ENCODE results near the gene ALK.

ALK gene

DNA sequence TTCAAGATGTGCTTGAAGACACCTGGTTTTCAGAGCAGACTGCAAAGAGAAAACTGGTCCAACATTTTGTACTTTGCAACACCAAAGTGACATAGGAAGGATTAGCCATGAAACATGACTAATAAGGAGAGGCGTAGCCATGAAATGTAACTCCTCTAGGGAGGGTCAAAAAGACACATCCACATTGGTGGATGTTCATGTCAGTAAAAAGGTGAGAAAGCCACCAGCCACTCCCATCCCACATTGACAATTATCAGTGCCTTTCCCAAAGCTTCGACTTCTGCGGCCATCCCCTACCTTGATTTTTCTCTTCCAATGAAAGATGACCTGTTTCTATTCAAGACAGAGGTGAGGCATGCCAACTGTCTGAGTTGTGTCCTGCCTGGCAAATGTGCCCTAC is 223.2 kb downstream of the ALK start:
- Histone ChIP-seq H3K4me2 (ENCODE audit: low read length) (no peak overlapping the region), H3K9ac (ENCODE audit: low read length) (no peak overlapping the region), H3K79me2 (ENCODE audit: low read length) (no peaks in the 10 kb centered on the region), H3K4me3 (ENCODE audit: low read length) (no peak overlapping the region), H3K27me3 (ENCODE audit: low read depth, low read length) (peaks cover 17% of the 10 kb centered on the region), H4K20me1 (ENCODE audit: insufficient read depth, low read length) (no peaks in the 10 kb centered on the region), H3K9me3 (ENCODE audit: insufficient read depth, low read length) (no peaks in the 10 kb centered on the region), H3K27ac (ENCODE audit: low read length) (no peak overlapping the region), H3K36me3 (replicated peaks; ENCODE audit: low read depth, low read length) (no peaks in the 10 kb centered on the region), H3K4me1 (ENCODE audit: low read length) (no peaks in the 10 kb centered on the region), H2AFZ (ENCODE audit: low read depth, low read length) (no peak overlapping the region)
- TF ChIP-seq, protein P1, sequence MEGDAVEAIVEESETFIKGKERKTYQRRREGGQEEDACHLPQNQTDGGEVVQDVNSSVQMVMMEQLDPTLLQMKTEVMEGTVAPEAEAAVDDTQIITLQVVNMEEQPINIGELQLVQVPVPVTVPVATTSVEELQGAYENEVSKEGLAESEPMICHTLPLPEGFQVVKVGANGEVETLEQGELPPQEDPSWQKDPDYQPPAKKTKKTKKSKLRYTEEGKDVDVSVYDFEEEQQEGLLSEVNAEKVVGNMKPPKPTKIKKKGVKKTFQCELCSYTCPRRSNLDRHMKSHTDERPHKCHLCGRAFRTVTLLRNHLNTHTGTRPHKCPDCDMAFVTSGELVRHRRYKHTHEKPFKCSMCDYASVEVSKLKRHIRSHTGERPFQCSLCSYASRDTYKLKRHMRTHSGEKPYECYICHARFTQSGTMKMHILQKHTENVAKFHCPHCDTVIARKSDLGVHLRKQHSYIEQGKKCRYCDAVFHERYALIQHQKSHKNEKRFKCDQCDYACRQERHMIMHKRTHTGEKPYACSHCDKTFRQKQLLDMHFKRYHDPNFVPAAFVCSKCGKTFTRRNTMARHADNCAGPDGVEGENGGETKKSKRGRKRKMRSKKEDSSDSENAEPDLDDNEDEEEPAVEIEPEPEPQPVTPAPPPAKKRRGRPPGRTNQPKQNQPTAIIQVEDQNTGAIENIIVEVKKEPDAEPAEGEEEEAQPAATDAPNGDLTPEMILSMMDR (IDR thresholded peaks at IDR 0.05; ENCODE audit: low read depth, low read length) = no peak
- TF ChIP-seq EZH2phosphoT487 (IDR thresholded peaks at IDR 0.05; ENCODE audit: low read depth) = no peak

DNA sequence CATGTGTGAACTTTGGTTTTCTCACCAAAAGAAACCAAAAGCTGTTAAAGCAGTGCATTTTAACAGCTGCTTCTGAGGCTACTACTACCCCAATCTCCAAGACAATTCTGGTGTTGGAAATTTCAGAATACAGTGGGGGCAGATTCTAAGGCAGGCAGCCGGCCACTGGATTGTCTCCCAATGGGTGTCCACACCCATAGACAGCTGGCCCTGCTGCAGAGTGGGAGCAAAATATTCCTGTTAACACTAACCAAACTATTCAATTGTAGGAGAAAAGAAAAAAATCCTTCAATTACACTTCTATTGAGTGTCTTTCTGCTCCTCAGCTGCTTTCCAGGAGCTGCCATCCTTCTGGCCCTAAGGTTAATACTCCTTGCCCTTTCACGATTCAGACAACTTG is 223.7 kb downstream of the ALK start:
- Histone ChIP-seq H3K27ac (ENCODE audit: low read length) (no peak overlapping the region), H3K4me2 (ENCODE audit: low read length) (no peak overlapping the region), H3K79me2 (ENCODE audit: low read length) (no peaks in the 10 kb centered on the region), H3K4me1 (ENCODE audit: low read length) (no peaks in the 10 kb centered on the region), H4K20me1 (ENCODE audit: insufficient read depth, low read length) (no peaks in the 10 kb centered on the region), H3K9me3 (ENCODE audit: insufficient read depth, low read length) (no peaks in the 10 kb centered on the region), H3K27me3 (ENCODE audit: low read depth, low read length) (peaks cover 17% of the 10 kb centered on the region), H2AFZ (ENCODE audit: low read depth, low read length) (no peak overlapping the region), H3K36me3 (replicated peaks; ENCODE audit: low read depth, low read length) (no peaks in the 10 kb centered on the region), H3K4me3 (ENCODE audit: low read length) (no peak overlapping the region), H3K9ac (ENCODE audit: low read length) (no peak overlapping the region)
- TF ChIP-seq EZH2phosphoT487 (IDR thresholded peaks at IDR 0.05; ENCODE audit: low read depth) = no peak
- TF ChIP-seq, protein P1 (IDR thresholded peaks at IDR 0.05; ENCODE audit: low read depth, low read length) = no peak

DNA sequence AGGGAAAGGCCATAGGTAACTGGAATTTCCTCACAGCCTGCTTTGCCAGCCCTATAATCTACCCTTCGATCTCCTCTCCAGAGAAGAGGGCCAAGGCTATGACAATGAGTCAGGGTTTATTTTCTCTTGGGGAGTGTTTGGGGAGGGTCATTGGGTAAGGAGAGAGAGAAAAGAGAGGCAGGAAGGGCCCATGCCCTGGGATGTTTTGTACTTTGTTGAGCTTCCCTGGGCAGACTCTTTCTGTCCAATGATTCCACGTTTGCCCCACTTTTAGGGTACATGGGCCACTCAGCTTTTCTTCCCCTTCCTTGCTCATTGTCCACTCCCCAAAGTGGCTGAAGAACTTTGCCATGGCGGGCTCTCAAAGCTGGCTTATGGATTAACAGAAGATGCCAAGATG is 224.2 kb downstream of the ALK start:
- Histone ChIP-seq H3K4me3 (ENCODE audit: low read length) (no peak overlapping the region), H3K27ac (ENCODE audit: low read length) (no peak overlapping the region), H3K36me3 (replicated peaks; ENCODE audit: low read depth, low read length) (no peaks in the 10 kb centered on the region), H3K9ac (ENCODE audit: low read length) (no peak overlapping the region), H3K4me1 (ENCODE audit: low read length) (no peaks in the 10 kb centered on the region), H4K20me1 (ENCODE audit: insufficient read depth, low read length) (no peaks in the 10 kb centered on the region), H3K4me2 (ENCODE audit: low read length) (no peak overlapping the region), H2AFZ (ENCODE audit: low read depth, low read length) (no peak overlapping the region), H3K79me2 (ENCODE audit: low read length) (no peaks in the 10 kb centered on the region), H3K9me3 (ENCODE audit: insufficient read depth, low read length) (no peaks in the 10 kb centered on the region), H3K27me3 (ENCODE audit: low read depth, low read length) (peaks cover 17% of the 10 kb centered on the region)
- TF ChIP-seq, protein P1 (IDR thresholded peaks at IDR 0.05; ENCODE audit: low read depth, low read length) = no peak
- TF ChIP-seq EZH2phosphoT487 (IDR thresholded peaks at IDR 0.05; ENCODE audit: low read depth) = no peak

DNA sequence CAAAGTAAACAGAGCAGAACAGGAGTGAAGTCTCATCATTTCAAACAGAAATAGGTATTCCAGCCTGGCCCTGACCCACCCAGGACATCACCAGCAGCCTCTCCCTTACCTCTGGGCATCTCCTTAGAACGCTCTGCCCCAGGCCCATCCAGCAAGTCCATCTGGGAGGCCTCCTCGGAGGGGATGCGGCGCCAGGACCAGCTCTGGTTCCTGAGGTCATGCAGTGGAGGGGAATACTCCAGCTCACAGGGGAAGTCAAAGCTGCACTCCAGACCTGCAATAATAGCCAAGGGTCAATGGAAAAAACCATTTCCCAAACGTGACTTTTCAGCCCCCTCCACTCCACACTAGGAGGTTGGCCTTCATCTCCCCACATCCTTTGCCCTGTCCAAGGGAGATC is 226.6 kb downstream of the ALK start:
- H3K27me3 ChIP-seq (ENCODE audit: low read depth, low read length) = peaks cover 28% of the 10 kb centered on the region
- H3K79me2 ChIP-seq (ENCODE audit: low read length) = no peaks in the 10 kb centered on the region
- H3K4me2 ChIP-seq (ENCODE audit: low read length) = no peak overlapping the region
- H3K36me3 ChIP-seq (replicated peaks; ENCODE audit: low read depth, low read length) = no peaks in the 10 kb centered on the region
- H4K20me1 ChIP-seq (ENCODE audit: insufficient read depth, low read length) = no peaks in the 10 kb centered on the region
- H2AFZ ChIP-seq (ENCODE audit: low read depth, low read length) = no peak overlapping the region
- H3K27ac ChIP-seq (ENCODE audit: low read length) = no peak overlapping the region
- H3K9me3 ChIP-seq (ENCODE audit: insufficient read depth, low read length) = no peaks in the 10 kb centered on the region
- TF ChIP-seq, protein P1 (IDR thresholded peaks at IDR 0.05; ENCODE audit: low read depth, low read length) = no peak
- no peak for TF ChIP-seq EZH2phosphoT487 (IDR thresholded peaks at IDR 0.05; ENCODE audit: low read depth)
- H3K4me3 ChIP-seq (ENCODE audit: low read length) = no peak overlapping the region
- no peaks in the 10 kb centered on the region for H3K4me1 ChIP-seq (ENCODE audit: low read length)
- no peak overlapping the region for H3K9ac ChIP-seq (ENCODE audit: low read length)
